ENCODE data around the gene USP6NL. TPM values are rescaled to one million over a fixed set of nuclear protein-coding genes. Genes with fewer than 3 reads are reported as not detected.

Gene USP6NL
- total RNA-seq, 1 experiment from 2014 or later = 13.0 TPM

GRCh38 chr10:11532306-11532705, 79.1 kb downstream of the USP6NL start:
- intact Hi-C loops (cut with micrococcal nuclease) = no loop called here
- Histone ChIP-seq H2AFZ (ENCODE audit: low read length) (no peak overlapping the region), H4K20me1 (ENCODE audit: low read length) (no peaks in the 10 kb centered on the region), H3K27ac (ENCODE audit: low read length) (no peak overlapping the region), H3K9me3 (ENCODE audit: low read length) (no peaks in the 10 kb centered on the region), H3K9me2 (replicated peaks; ENCODE audit: low read length) (no peaks in the 10 kb centered on the region), H3K79me2 (ENCODE audit: low read length) (peaks cover 18% of the 10 kb centered on the region), H3K27me3 (ENCODE audit: low read length) (no peaks in the 10 kb centered on the region), H3K9ac (ENCODE audit: low read length) (no peak overlapping the region), H3K4me2 (ENCODE audit: low read length) (no peak overlapping the region), H3K36me3 (ENCODE audit: low read depth, low read length) (no peaks in the 10 kb centered on the region), H3K4me3 (ENCODE audit: low read length) (no peak overlapping the region), H3K4me1 (ENCODE audit: insufficient read depth, low read length) (no peaks in the 10 kb centered on the region), H3F3A (ENCODE audit: low read length, unreplicated experiment) (no peaks in the 10 kb centered on the region)
- TF ChIP-seq EZH2 (IDR thresholded peaks at IDR 0.05; ENCODE audit: low read length, unreplicated experiment) (no peak), CTCF (conservative IDR thresholded peaks at IDR 0.05; ENCODE audit: low read depth, low read length) (no peak), EZH2phosphoT487 (IDR thresholded peaks at IDR 0.05; ENCODE audit: borderline replicate concordance, low read length) (no peak)
- BruUV-seq (replicated peaks) = no TSS peak
- CTCF ChIA-PET = no interaction called here
- DNase-seq (no peak), ATAC-seq (no peak)
- POLR2A ChIA-PET (ENCODE audit: unreplicated experiment) = no interaction called here

GRCh38 chr10:11530806-11531205, 80.6 kb downstream of the USP6NL start:
- Histone ChIP-seq H4K20me1 (ENCODE audit: low read length) (no peaks in the 10 kb centered on the region), H3K4me1 (ENCODE audit: insufficient read depth, low read length) (no peaks in the 10 kb centered on the region), H3K79me2 (ENCODE audit: low read length) (peaks cover 15% of the 10 kb centered on the region; the same call in 1 of the 2 replicates), H3K9me2 (replicated peaks; ENCODE audit: low read length) (no peaks in the 10 kb centered on the region), H3K9me3 (ENCODE audit: low read length) (no peaks in the 10 kb centered on the region), H3F3A (ENCODE audit: low read length, unreplicated experiment) (no peaks in the 10 kb centered on the region), H3K4me2 (ENCODE audit: low read length) (no peak overlapping the region), H3K4me3 (ENCODE audit: low read length) (no peak overlapping the region), H3K36me3 (ENCODE audit: low read depth, low read length) (no peaks in the 10 kb centered on the region), H2AFZ (ENCODE audit: low read length) (no peak overlapping the region), H3K9ac (ENCODE audit: low read length) (no peak overlapping the region), H3K27ac (ENCODE audit: low read length) (no peak overlapping the region), H3K27me3 (ENCODE audit: low read length) (no peaks in the 10 kb centered on the region)
- ATAC-seq = no peak
- POLR2A ChIA-PET (ENCODE audit: unreplicated experiment) = no interaction called here
- CTCF ChIA-PET = no interaction called here
- no TSS peak for BruUV-seq (replicated peaks)
- no peak for DNase-seq
- intact Hi-C loops (cut with micrococcal nuclease) = no loop called here
- TF ChIP-seq CTCF (conservative IDR thresholded peaks at IDR 0.05; ENCODE audit: low read depth, low read length) = no peak
- no peak for TF ChIP-seq EZH2phosphoT487 (IDR thresholded peaks at IDR 0.05; ENCODE audit: borderline replicate concordance, low read length)
- TF ChIP-seq EZH2 (IDR thresholded peaks at IDR 0.05; ENCODE audit: low read length, unreplicated experiment) = no peak

GRCh38 chr10:11529276-11529903, 82.1 kb downstream of the USP6NL start:
- no peak overlapping the region for H2AFZ ChIP-seq (ENCODE audit: low read length)
- CTCF ChIA-PET = no interaction called here
- no peaks in the 10 kb centered on the region for H3K9me3 ChIP-seq (ENCODE audit: low read length)
- H3F3A ChIP-seq (ENCODE audit: low read length, unreplicated experiment) = no peaks in the 10 kb centered on the region
- no peaks in the 10 kb centered on the region for H3K4me1 ChIP-seq (ENCODE audit: insufficient read depth, low read length)
- intact Hi-C loops (cut with micrococcal nuclease) = no loop called here
- TF ChIP-seq EZH2phosphoT487 (IDR thresholded peaks at IDR 0.05; ENCODE audit: borderline replicate concordance, low read length) (no peak), EZH2 (IDR thresholded peaks at IDR 0.05; ENCODE audit: low read length, unreplicated experiment) (no peak), CTCF (conservative IDR thresholded peaks at IDR 0.05; ENCODE audit: low read depth, low read length) (no peak)
- H3K4me2 ChIP-seq (ENCODE audit: low read length) = no peak overlapping the region
- DNase-seq (no peak), ATAC-seq (no peak)
- POLR2A ChIA-PET (ENCODE audit: unreplicated experiment) = no interaction called here
- no peak overlapping the region for H3K9ac ChIP-seq (ENCODE audit: low read length)
- BruUV-seq (replicated peaks) = no TSS peak
- H3K27ac ChIP-seq (ENCODE audit: low read length) = no peak overlapping the region
- H3K9me2 ChIP-seq (replicated peaks; ENCODE audit: low read length) = no peaks in the 10 kb centered on the region
- H3K36me3 ChIP-seq (ENCODE audit: low read depth, low read length) = no peaks in the 10 kb centered on the region
- H3K27me3 ChIP-seq (ENCODE audit: low read length) = no peaks in the 10 kb centered on the region
- H4K20me1 ChIP-seq (ENCODE audit: low read length) = no peaks in the 10 kb centered on the region
- no peak overlapping the region for H3K4me3 ChIP-seq (ENCODE audit: low read length)
- peaks cover 10% of the 10 kb centered on the region; the same call in 1 of the 2 replicates for H3K79me2 ChIP-seq (ENCODE audit: low read length)

Measured in PC-3 (cell line).